Measurements from ENCODE around the gene PTPN22. TPM values are rescaled to one million over a fixed set of nuclear protein-coding genes. Genes with fewer than 3 reads are reported as not detected.

The PTPN22 gene
- total RNA-seq, 4 donors from 2014 or later, result 0.27 to 1.4 (median 1.1) TPM

DNA sequence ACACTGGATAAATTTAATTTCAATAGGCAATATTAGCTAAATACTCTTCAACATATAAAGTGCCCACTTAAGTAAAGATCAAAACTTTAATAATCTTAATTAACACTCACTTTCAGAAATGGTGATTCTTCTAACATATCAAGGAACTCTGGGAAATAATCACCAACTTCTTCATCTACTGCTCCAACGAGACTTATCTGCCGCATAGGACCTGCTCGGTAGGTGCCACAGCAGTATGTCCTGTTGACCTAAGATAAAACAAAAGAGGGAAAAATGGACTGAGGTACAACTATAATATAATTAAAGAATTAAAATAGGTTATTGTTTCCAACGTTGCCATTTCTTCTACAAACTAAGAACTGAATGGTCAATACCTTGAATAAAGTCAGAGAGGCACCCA lies 94.0 kb downstream of the PTPN22 start:
- no peak for ATAC-seq
- no peak overlapping the region for H3K4me3 ChIP-seq
- 72 to 78% methylated on average over 4 of the region's 4 CpGs for WGBS, 2 donors (ENCODE audit: low coverage in 1 of 2)
- peaks cover 0 to 42% of the 10 kb centered on the region in 2 donors for H3K36me3 ChIP-seq
- no peaks in the 10 kb centered on the region for H3K27me3 ChIP-seq
- no peaks in the 10 kb centered on the region for H3K9me3 ChIP-seq
- peaks cover 0 to 34% (median 11%) of the 10 kb centered on the region in 3 donors for H3K4me1 ChIP-seq
- TF ChIP-seq, protein P1, sequence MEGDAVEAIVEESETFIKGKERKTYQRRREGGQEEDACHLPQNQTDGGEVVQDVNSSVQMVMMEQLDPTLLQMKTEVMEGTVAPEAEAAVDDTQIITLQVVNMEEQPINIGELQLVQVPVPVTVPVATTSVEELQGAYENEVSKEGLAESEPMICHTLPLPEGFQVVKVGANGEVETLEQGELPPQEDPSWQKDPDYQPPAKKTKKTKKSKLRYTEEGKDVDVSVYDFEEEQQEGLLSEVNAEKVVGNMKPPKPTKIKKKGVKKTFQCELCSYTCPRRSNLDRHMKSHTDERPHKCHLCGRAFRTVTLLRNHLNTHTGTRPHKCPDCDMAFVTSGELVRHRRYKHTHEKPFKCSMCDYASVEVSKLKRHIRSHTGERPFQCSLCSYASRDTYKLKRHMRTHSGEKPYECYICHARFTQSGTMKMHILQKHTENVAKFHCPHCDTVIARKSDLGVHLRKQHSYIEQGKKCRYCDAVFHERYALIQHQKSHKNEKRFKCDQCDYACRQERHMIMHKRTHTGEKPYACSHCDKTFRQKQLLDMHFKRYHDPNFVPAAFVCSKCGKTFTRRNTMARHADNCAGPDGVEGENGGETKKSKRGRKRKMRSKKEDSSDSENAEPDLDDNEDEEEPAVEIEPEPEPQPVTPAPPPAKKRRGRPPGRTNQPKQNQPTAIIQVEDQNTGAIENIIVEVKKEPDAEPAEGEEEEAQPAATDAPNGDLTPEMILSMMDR (IDR thresholded peaks at IDR 0.05), result no peak
- TF ChIP-seq EP300 (IDR thresholded peaks at IDR 0.05) (no peak), POLR2A (IDR thresholded peaks at IDR 0.05) (no peak), POLR2AphosphoS5 (IDR thresholded peaks at IDR 0.05) (no peak)
- no peak overlapping the region for H3K27ac ChIP-seq

DNA sequence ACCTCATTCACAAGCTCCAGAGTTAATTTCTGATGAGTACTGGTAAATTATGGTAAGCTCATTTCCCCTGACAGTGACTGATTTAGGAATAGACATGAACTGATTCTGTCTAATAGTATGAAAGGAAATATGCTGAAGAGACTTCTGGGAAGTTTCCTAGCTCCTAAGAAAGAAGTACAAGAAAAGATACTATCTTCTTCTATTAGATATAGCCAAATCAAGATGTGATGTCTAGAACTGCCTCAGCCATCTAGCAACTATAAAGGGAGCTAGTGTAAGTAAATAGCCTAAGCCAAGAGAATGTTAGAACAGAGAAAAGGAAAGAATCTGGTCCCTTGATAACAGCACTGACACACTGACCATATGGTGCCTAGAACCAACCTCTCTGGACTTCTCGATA lies 101.5 kb downstream of the PTPN22 start:
- Histone ChIP-seq H3K4me3 (no peak overlapping the region), H3K27ac (no peak overlapping the region), H3K4me1 (peaks cover 0 to 28% (median 0%) of the 10 kb centered on the region in 3 donors), H3K36me3 (peaks cover 0 to 48% of the 10 kb centered on the region in 2 donors), H3K27me3 (no peaks in the 10 kb centered on the region), H3K9me3 (no peaks in the 10 kb centered on the region)
- TF ChIP-seq POLR2A (IDR thresholded peaks at IDR 0.05) (no peak), EP300 (IDR thresholded peaks at IDR 0.05) (no peak), POLR2AphosphoS5 (IDR thresholded peaks at IDR 0.05) (no peak)
- WGBS, 2 donors (ENCODE audit: low coverage in 1 of 2), result 81 to 100% methylated on average over 1 of the region's 1 CpG
- no peak for ATAC-seq

- H3K36me3 ChIP-seq, result peaks cover 0 to 46% of the 10 kb centered on the region in 2 donors
- no peak for ATAC-seq
- TF ChIP-seq POLR2A (IDR thresholded peaks at IDR 0.05), result no peak
- no peak overlapping the region for H3K27ac ChIP-seq
- no peaks in the 10 kb centered on the region for H3K9me3 ChIP-seq
- H3K4me1 ChIP-seq, result peaks cover 0 to 28% (median 0%) of the 10 kb centered on the region in 3 donors
- H3K4me3 ChIP-seq, result no peak overlapping the region
- no peaks in the 10 kb centered on the region for H3K27me3 ChIP-seq
Observed at GRCh38 chr1:113769601-113769970, 101.9 kb downstream of the PTPN22 start.

GRCh38 chr1:113768916-113769600 lies 102.5 kb downstream of the PTPN22 start:
- no peak overlapping the region for H3K4me3 ChIP-seq
- no peak for ATAC-seq
- no peak for TF ChIP-seq POLR2A (IDR thresholded peaks at IDR 0.05)
- TF ChIP-seq POLR2AphosphoS5 (IDR thresholded peaks at IDR 0.05), result no peak
- TF ChIP-seq EP300 (IDR thresholded peaks at IDR 0.05), result no peak
- TF ChIP-seq, protein P1 (IDR thresholded peaks at IDR 0.05), result no peak
- H3K4me1 ChIP-seq, result peaks cover 0 to 28% (median 0%) of the 10 kb centered on the region in 3 donors
- WGBS, 2 donors (ENCODE audit: low coverage in 1 of 2), result 64 to 100% methylated on average over 1 of the region's 1 CpG
- H3K36me3 ChIP-seq, result peaks cover 0 to 41% of the 10 kb centered on the region in 2 donors
- H3K27ac ChIP-seq, result no peak overlapping the region
- no peaks in the 10 kb centered on the region for H3K9me3 ChIP-seq
- no peaks in the 10 kb centered on the region for H3K27me3 ChIP-seq

DNA sequence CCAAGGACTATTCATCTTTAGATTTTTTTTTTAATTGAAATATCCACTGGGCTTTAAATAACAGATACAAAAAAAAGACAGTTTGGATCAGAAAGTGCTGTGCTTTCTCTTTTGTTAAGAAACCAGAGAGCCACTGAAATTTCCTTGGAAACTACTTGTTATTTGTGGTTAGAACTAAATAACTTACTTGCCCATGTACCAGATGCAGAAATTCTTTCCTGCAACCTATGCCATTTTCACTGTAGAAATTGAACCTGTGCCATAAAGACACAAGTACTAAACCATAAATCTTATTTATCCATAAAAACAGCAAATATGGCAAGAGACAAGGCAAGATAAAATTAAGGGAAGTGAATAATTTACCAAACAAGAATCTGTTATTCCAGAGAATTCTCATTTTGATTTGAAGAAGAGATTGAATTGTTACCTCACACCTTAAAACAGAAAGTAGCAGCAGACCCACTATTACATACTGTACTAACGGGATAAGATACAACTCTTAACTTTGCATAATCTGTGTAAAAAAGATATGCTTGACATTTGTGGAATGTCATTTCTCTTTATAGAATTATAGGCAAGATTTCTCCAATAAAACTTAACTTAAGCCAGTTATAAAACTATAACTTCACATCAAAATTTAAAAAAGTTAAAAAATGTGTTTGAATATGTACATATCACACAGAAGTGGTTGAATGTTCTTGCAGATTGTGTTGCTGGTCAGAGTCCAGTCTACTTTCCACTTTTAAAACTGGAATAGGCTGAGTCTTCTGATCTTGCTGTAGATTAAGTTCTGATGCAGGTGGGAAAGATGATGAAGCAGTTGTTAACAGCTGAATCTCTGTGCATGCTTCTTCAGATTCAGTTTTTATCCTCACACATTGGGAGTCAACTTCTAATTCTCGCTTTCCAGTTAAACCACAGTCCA lies 105.9 kb downstream of the PTPN22 start:
- H3K4me1 ChIP-seq, result peaks cover 0 to 15% (median 0%) of the 10 kb centered on the region in 3 donors
- TF ChIP-seq EP300 (IDR thresholded peaks at IDR 0.05) (no peak), POLR2AphosphoS5 (IDR thresholded peaks at IDR 0.05) (no peak), POLR2A (IDR thresholded peaks at IDR 0.05) (no peak)
- TF ChIP-seq, protein P1 (IDR thresholded peaks at IDR 0.05), result no peak
- no peak overlapping the region for H3K4me3 ChIP-seq
- no peaks in the 10 kb centered on the region for H3K9me3 ChIP-seq
- no peaks in the 10 kb centered on the region for H3K27me3 ChIP-seq
- no peak overlapping the region for H3K27ac ChIP-seq
- peaks cover 0 to 38% of the 10 kb centered on the region in 2 donors for H3K36me3 ChIP-seq
- no peak for ATAC-seq
- whole genome bisulfite sequencing, 2 donors (ENCODE audit: low coverage in 1 of 2), result 81 to 100% methylated on average over 1 to 2 of the region's 2 CpGs

Other genes starting within 250 kb of the PTPN22 start
- gene PHTF1, start 112.2 kb downstream of the PTPN22 start, total RNA-seq, result 10 to 100 TPM in 3 of 4 donors, 1 to 10 TPM in 1; 10.0 to 14.8 (median 11.1) TPM
- 10 to 100 TPM; 20.2 to 25.4 (median 22.6) TPM for gene RSBN1, start 59.2 kb downstream of the PTPN22 start, total RNA-seq
- gene BCL2L15, start 15.9 kb upstream of the PTPN22 start, total RNA-seq, result under 1 TPM in 3 of 4 donors, not detected in 1; 0.15 to 0.93 (median 0.27) TPM
- 10 to 100 TPM in 3 of 4 donors, 1 to 10 TPM in 1; 7.1 to 21.9 (median 12.6) TPM for gene AP4B1, start 33.1 kb upstream of the PTPN22 start, total RNA-seq
- gene DCLRE1B, start 33.6 kb upstream of the PTPN22 start, total RNA-seq, result 1 to 10 TPM; 3.2 to 9.2 (median 5.1) TPM
- 10 to 100 TPM; 64.8 to 92.3 (median 76.9) TPM for gene HIPK1, start 57.6 kb upstream of the PTPN22 start, total RNA-seq
- 100 to 1,000 TPM in 1 of 4 donors, 10 to 100 TPM in 3; 62.4 to 155 (median 65.5) TPM for gene OLFML3, start 107.8 kb upstream of the PTPN22 start, total RNA-seq